CD4-positive, alpha-beta T cell treated with Interleukin-4 for 4 hours (primary cell): ENCODE data around the gene MYO5A.
"Not testable (repeated sequence)": the region's sequence is repeated elsewhere in the genome, so short reads cannot be mapped to it uniquely, and the experiment has no call there.

Source experiments
- DNase-seq: peaks from one replicate; pipeline ENCODE4 v3.0.0-alpha.2; 2020

Gene MYO5A

GRCh38 chr15:52537459-52537858, 8.8 kb upstream of the MYO5A start:
- no peak for DNase-seq

DNA sequence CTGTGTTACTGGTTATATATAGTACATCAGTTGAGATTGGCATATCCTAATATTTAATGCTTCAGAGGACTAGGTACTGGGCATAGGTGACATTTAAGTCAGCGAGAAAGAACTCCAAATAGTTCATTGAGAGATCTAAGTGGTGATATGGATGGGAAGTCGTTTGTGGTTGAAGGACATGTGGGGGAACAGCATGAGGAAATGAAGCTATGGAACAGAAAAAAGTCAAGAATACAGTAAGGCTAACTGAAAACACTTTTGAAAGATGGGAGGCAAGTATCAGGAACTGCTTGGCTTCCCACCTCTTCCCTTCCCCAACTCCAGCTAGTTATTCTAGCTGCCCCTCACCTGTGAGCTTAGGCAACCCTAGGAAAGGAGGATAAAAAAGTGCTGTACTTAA, 3.7 kb upstream of the MYO5A start:
- DNase-seq: no peak

- DNase-seq: no peak
Observed at GRCh38 chr15:52529940-52530339, 1.3 kb upstream of the MYO5A start.

DNA sequence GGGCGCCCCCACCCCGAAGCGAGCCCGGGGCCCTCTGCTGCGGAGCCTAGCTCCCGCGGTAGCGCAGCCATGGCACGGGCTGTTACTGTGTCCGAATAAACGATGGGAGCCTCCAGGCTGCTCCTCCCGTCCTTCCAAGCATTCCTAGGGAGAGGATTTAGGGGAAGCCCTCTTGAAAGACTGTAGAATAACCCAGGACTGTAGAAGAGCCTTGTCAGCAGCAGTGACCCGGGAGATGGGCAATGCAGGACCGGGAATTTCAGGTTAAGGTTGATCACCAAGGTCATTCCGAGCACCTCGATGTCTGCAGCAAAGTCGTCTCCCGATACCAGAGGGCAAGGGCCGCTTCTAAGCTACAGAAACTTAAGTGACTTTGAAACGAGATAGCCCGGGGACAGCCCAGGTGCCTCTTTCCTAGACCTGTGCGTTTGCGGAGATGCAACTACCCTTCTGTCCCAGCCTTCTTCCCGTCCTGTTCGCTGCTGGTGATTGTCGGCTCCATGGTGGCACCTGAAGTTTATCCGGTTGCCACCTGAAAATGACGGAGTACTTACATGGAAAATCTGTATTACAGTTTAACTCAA, 753 bp upstream of the MYO5A start:
- DNase-seq: no peak

GRCh38 chr15:52527911-52528563, 643 bp downstream of the MYO5A start:
- peak; percentile 49 for DNase-seq

GRCh38 chr15:52527196-52527910, 1.3 kb downstream of the MYO5A start:
- no peak for DNase-seq

DNA sequence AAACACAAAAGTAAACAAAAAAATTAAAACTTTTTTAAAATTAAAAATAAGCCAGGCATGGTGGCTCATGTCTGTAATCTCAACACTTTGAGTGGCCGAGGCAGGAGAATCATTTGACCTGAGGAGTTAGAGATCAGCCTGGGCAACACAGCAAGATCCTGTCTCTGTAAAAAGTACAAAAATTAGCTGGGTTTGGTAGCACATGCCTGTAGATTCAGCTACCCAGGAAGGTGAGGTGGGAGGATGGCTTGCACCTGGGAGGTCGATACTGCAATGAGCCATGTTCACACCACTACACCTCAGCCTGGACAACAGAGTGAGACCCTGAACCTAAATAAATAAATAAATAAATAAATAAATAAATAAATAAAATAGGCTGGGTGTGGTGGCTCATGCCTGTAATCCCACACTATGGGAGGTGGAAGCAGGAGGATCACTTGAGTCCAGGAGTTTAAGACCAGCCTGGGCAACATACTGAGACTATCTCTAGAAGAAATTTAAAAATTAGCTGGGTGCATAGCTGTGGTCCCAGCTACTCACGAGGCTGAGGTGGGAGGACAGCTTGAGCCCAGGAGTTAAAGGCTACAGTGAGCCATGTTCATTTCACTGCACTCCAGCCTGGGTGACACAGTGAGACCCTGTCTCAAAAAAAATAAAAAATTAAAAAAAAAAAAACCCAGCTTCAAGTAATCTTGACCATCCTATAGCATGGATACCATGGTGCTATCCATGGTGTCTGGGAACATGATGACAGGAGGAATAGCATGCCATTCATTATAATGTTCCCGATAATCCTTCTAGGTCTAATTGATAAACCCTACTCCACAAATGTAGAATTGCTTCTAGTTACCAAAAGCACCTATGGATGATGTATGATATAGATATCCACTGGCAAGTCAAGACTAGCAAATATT, 4.2 kb downstream of the MYO5A start:
- no peak for DNase-seq

GRCh38 chr15:52523647-52524046, 5.0 kb downstream of the MYO5A start:
- no peak for DNase-seq

- DNase-seq: no peak
Observed at GRCh38 chr15:52523192-52523591, 5.5 kb downstream of the MYO5A start.

DNA sequence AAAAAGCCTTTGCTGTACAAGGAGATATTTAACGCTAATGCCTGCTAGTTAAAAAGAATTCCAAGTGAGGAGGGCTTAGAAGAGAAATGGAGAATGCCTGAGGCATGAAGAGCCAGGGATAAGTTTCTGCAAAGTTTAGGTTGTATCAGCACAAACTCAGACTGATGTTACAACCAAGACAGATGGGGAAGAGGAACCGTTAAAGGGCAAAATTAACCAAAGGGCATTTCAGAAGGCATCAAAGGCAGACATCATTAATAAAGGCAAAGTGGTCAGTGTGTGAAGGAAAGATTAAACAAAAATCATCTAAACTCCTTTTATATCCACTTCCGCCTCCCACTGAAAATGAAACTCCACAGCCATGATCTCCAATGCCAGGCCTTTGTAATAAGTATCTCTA, 7.0 kb downstream of the MYO5A start:
- DNase-seq: no peak

DNA sequence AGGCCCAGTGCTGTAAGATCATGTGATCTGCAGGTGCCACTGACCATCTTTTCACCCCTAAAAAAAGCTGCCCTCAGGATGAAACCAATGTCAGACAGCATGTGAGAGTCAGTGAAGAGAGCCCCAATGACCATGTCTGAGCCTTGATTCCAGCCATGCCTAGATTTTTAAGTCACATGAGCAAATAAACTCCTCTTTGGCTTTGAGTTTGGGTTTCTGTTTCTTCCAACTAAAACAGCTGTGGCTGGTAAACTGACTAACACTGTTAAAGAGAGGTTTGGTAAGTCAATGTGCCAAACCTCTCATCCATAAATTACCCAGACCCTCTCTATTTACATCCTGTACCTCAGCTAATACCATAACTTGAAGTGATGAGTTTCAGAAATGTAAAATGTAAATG, 8.3 kb downstream of the MYO5A start:
- DNase-seq: no peak

- no peak for DNase-seq
Observed at GRCh38 chr15:52518487-52519371, 10.0 kb downstream of the MYO5A start.

GRCh38 chr15:52517014-52517413, 11.7 kb downstream of the MYO5A start:
- DNase-seq: no peak

DNA sequence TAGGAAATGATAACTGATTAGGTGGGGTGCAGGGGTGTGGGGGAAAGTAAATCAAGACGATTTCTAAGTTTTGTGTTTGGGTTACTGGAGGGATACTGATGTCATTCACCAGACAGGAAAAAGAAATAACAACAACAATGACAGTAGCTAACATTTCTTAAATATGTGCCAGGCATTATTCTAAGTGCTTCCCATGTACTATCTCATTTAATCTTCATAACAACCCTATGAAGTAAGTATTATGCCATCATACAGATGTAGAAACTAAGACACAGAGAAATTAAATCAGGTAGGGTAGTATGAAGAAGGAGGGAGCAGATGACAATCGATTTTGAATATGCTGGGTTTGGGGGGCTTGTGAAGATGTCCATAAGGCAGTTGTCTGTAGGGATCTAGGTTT, 13.3 kb downstream of the MYO5A start:
- no peak for DNase-seq

GRCh38 chr15:52514482-52514881, 14.2 kb downstream of the MYO5A start:
- no peak for DNase-seq

DNA sequence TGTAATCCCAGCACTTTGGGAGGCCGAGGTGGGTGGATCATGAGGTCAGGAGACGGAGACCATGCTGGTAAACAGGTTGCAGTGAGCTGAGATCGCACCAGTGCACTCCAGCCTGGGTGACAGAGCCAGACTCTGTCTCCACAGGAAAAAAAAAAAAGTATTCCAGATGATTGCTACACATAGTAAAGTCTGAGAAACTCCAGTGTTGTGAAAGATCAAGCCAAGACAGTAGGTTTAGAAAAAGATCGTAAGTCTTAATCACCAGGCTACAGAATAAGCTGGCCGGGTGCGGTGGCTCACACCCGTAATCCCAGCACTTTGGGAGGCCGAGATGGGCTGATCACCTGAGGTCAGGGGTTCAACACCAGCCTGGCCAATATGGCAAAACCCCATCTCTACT, 15.8 kb downstream of the MYO5A start:
- DNase-seq: not testable (repeated sequence)

- DNase-seq: no peak
Observed at GRCh38 chr15:52511084-52511483, 17.6 kb downstream of the MYO5A start.

GRCh38 chr15:52509500-52510245, 19.0 kb downstream of the MYO5A start:
- no peak for DNase-seq

GRCh38 chr15:52506549-52506948, 22.1 kb downstream of the MYO5A start:
- no peak for DNase-seq

- no peak for DNase-seq
Observed at GRCh38 chr15:52505151-52505550, 23.5 kb downstream of the MYO5A start.

GRCh38 chr15:52503788-52504496, 24.7 kb downstream of the MYO5A start:
- DNase-seq: no peak
